Esophagus mucosa (tissue), 1 donor: ENCODE measurements around the gene CRTC2. TPM values are rescaled to one million over a fixed set of nuclear protein-coding genes. Genes with fewer than 3 reads are reported as not detected.
A peak's percentile ranks its signal among the peaks of the same experiment; 100 is the strongest.

Experiments
- ATAC-seq: fragments of 200-7000 bp; cut with Tn5 transposase; one replicate; pipeline ENCODE4 v1.9.1; 2020
- total RNA-seq: library from RNA; stranded (reverse); gene quantifications from one replicate; pipeline ENCODE4 v1.2.4, GENCODE V29; 2023
- donor health status: DM: yes; HTN: yes; CAD: no.

Gene CRTC2
- total RNA-seq, 1 donor from 2014 or later, result 13.3 TPM

- peak; percentile 76 for ATAC-seq
Observed at GRCh38 chr1:153945795-153946621, 12.4 kb downstream of the CRTC2 start.

DNA sequence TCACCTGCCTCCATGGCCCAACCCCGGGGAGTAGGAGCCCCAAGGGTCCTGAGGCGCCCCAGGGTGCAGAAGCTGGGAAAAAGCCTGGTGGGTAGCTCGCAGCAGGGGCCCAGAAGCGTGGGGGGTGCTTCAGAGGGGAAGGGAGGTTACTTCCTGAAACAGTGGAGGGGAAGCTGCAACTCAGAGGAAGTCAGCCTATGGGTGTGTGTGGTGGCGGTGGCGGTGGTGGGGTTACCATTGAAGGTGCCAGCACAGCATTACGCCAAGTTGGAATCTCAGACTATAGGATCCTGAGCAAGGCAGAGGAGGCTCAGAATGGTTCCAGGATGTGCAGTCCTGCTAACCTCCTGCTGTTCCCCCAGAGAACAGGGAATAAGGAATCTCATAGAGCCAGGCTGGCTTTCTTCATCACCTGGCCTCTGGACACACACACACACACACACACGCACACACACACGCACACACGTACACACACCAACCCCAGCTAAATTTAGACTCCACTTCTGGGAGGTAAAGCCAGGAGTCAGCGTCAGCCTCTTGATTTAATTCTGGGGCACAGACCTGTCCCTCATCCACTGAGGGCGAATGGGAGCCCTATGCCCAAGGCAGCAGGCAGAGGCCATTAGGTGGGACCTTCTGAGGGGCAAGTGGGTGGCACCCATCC lies 13.1 kb downstream of the CRTC2 start:
- peak; percentile 32 for ATAC-seq

DNA sequence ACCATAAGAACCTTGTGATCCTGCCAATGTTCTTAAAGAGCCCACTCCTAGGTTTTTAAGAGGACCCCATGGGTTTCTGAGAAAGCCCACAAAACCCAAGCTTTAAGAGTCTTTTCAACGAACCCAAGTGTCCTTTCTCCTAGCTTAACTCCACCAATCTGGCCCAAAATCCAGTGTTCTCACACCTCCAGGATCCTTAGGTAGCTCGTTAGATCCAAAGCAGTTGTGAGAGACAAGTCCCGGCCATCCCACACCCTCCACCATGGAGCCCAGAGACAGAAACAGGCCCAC lies 13.6 kb downstream of the CRTC2 start:
- no peak for ATAC-seq

GRCh38 chr1:153944005-153944826 lies 14.2 kb downstream of the CRTC2 start:
- ATAC-seq, result no peak

GRCh38 chr1:153942766-153943549 lies 15.5 kb downstream of the CRTC2 start:
- ATAC-seq, result no peak

DNA sequence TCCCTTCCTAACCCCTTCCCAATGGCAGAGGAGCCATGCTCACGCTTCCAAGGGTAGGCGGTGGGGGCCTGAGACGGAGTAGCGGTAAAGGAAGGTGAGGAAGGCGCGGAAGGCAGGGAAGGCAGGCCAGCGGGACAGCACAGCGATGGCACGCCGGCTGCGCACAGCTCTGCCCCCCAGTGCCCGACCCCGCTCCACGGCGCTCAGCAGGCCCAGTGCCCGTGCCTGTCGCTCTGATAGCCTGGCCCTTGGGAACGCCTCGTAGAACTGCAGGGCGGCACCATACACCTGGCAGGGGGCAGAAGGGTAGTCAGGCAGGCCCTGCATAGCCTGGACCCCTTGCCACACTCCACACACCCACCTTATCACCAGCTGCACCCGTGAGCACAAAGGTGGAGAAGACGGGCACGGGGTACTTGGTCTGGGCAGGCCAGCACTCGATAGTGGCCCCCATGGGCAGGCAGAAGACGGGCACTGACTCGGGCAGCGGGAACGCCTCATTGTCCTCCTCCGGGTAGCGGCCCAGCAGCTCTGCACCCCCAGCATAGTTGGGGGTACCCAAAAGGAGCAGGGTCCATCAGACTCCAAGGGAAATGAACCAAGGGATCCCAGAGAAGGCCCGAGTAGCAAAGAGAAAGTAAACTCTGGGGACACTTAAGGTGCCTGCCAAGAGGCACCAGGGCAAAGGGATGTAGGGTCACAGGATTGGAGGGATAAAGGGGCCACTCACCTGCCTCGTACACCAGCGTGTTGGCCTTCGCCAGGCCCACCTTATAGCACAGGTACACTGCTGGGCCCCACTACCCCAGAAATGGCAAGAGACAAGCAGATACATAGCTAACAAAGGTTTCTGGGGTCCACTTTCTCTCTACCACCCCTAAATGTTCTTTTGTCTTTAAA lies 16.3 kb downstream of the CRTC2 start:
- ATAC-seq, result no peak

DNA sequence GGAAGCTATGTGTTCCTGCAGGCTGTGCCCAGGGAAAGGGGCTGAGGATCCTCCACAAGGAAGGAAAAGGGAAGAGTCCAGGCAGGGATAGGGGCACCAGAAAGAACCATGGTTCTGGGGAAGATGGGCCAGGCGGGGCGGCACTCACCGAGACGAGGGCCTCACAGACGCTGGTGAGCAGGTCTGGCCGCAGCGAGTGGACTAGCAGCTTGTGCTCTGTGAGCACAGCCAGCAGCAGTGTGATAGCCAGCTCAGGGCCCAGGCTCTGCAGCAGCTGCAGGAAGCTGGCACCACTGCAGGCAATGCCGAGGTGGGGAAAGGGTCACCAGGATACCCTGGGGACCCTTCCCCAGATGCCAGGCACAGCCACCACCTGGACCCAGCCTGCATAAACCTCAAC lies 17.7 kb downstream of the CRTC2 start:
- no peak for ATAC-seq

DNA sequence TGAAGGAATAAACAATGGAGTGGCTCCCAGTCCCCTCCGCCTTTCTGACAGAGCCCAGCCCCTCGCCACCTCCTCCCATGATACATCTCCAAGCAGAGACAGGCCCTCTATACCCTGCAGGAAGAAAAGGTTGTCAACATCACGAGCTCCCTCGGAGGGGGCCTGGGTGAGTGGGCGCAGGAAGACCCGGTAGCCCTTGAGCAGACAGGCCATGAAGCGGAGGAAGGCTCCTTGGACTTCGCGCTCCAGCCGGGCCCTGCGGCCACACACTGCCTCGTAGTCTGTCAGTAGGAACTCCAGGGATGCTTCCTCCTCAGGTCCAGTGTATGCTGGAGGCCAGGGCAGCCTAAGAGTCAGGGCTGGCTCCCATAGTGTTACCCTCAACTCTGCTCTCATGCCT lies 18.9 kb downstream of the CRTC2 start:
- ATAC-seq, result no peak

DNA sequence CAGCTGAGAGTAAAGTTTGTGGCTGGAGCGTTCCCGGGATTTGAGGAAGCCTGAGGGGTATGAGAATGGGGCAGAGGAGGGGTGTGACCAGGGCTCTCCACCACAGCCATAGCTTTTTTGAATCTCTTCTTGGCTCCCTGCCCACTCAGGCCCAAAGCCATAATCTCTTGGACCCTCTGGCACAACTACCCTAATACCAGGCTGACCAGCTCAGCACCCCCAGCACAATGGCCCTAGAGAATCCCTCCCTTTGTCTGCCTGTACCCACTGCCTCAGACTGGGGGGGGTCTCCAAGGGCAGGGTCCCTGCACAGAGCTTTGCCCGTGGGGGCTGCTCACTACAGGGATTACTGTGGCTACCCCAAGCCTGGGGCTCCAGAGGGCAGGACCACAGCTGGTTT lies 19.4 kb downstream of the CRTC2 start:
- ATAC-seq, result no peak

DNA sequence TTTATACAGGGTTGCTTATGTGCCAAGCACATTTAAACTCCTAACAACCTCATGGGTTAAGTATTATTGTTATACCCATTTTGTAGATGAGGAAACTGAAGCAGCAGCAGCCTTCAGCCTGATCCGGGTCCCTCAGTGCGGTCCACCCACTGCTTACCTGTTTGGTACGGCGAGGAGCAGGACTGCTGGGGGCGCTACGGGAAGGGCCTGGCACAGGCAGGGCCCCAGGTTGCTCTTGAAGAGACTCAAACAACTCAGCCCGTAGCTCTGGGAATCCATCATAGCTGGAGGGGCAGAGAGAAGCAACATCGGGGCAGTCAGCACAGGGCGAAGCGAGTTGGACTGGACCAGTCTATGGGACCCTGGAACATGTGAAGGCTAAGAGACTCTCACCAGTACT lies 21.1 kb downstream of the CRTC2 start:
- ATAC-seq, result no peak

- ATAC-seq, result no peak
Observed at GRCh38 chr1:153936011-153936802, 22.2 kb downstream of the CRTC2 start.

DNA sequence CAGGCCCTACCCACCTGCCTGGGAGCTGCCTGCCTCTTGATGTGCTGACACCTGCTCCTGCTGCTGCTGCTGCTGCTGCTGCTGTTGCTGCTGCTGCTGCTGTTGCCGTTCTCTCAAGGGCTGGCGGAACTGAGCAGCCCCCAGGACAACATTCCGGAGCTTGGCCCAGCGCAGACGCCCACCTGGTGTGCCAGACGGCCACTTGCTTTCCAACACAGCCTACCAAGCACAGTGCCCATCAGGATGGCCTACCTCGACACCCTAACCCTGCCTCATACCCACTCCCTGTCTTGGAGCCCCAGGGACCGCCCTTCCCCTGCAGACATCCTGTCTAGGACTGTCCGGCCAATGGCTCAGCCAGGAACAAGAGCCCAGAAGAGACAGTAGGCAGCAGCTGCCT lies 23.7 kb downstream of the CRTC2 start:
- ATAC-seq, result no peak

DNA sequence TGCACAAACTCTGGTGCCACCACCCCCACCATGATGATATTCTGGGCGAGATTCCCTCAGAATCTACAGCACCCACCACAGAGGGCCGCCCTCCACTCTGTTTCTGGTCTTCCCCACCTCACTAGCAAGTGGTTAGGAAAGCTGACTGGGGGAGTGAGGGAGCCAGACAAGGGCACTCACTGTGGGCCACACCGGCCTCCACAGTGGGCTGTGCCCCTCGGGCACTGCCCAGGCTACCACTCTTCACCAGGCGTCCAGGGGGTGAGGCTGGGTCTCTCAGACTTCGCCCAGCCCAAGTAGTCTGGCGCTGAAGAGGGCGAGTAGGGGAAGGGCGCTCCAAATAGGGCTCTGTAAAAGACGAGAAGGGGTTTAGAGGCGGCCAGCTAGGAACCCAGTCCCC lies 24.5 kb downstream of the CRTC2 start:
- ATAC-seq, result no peak

GRCh38 chr1:153933430-153933829 lies 25.0 kb downstream of the CRTC2 start:
- ATAC-seq, result no peak

- ATAC-seq, result no peak
Observed at GRCh38 chr1:153932156-153933131, 26.0 kb downstream of the CRTC2 start.

- no peak for ATAC-seq
Observed at GRCh38 chr1:153929981-153930948, 28.1 kb downstream of the CRTC2 start.

- no peak for ATAC-seq
Observed at GRCh38 chr1:153929426-153929825, 29.0 kb downstream of the CRTC2 start.

- no peak for ATAC-seq
Observed at GRCh38 chr1:153928791-153929341, 29.5 kb downstream of the CRTC2 start.
